ENCODE results near the gene GUSB. TPM values are rescaled to one million over a fixed set of nuclear protein-coding genes. Genes with fewer than 3 reads are reported as not detected.
"Not testable (repeated sequence)": the region's sequence is repeated elsewhere in the genome, so short reads cannot be mapped to it uniquely, and the experiment has no call there.

Gene GUSB
- polyA plus RNA-seq, 1 experiment = 67.8 TPM

DNA sequence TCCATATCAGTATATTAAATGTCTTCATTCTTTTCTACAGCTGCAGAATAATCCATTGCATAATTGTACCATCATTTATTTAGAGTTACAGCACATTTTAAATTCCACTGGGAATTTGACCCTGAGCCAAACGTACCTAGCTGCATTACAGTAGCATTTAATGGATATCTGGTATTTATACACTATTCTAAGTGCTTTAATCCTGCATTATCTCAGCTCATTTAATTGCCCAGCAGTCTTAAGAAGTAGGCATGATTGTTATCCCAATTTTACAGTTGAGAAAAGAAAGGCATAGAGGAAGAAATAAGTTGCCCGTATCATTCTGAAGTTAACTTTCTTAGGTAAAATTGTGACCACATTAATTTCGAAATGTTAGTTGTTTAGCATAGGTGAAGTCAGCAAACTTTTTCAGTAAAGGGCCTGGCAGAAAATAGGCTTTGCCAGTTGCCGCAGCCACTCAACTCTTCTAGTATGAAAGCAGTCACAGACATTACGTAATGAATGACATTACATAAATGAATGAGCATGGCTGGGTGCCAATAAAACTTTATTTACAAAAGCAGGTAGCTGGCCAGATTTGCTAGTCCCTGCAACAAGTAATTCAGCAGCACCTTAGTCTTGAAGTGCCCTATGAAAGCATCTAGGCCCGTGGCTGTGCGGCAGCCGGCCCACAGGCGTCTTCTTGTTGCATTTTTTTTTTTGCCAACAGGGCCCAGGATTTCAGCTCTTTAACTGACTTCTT, 30.0 kb downstream of the GUSB start:
- Histone ChIP-seq H3K36me3 (ENCODE audit: control insufficient read depth, insufficient read depth, low read length) (peaks cover 3% of the 10 kb centered on the region; the same call in 1 of the 2 replicates), H3K27me3 (ENCODE audit: control insufficient read depth, insufficient read depth, low read length) (no peaks in the 10 kb centered on the region), H3K4me3 (ENCODE audit: low read depth, low read length) (no peak overlapping the region)
- DNase-seq (ENCODE audit: low read depth) = no peak
- ChIA-PET CTCF (no interaction called here), POLR2A (no interaction called here)
- TF ChIP-seq, protein P1, sequence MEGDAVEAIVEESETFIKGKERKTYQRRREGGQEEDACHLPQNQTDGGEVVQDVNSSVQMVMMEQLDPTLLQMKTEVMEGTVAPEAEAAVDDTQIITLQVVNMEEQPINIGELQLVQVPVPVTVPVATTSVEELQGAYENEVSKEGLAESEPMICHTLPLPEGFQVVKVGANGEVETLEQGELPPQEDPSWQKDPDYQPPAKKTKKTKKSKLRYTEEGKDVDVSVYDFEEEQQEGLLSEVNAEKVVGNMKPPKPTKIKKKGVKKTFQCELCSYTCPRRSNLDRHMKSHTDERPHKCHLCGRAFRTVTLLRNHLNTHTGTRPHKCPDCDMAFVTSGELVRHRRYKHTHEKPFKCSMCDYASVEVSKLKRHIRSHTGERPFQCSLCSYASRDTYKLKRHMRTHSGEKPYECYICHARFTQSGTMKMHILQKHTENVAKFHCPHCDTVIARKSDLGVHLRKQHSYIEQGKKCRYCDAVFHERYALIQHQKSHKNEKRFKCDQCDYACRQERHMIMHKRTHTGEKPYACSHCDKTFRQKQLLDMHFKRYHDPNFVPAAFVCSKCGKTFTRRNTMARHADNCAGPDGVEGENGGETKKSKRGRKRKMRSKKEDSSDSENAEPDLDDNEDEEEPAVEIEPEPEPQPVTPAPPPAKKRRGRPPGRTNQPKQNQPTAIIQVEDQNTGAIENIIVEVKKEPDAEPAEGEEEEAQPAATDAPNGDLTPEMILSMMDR (IDR thresholded peaks at IDR 0.05; ENCODE audit: insufficient read depth, low read depth, low read length) = no peak

DNA sequence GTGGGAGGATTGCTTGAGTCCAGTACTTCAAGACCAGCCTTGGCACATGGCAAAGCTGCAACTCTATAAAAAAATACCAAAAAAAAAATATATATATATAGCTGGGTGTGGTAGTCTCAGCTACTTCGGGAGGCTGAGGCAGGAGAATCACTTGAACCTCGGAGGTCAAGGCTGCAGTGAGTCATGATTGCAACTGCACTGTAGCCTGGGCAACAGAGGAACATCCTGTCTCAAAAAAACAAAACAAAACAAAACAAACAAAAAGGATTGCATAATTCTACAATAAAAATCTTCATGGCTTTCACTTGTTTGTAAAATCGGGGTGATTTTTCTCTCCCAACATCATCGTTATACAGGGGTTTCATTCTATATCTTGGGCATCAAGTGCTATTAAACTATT, 35.1 kb downstream of the GUSB start:
- no peak overlapping the region for H3K4me3 ChIP-seq (ENCODE audit: low read depth, low read length)
- DNase-seq (ENCODE audit: low read depth) = peak; percentile 16
- ChIA-PET CTCF (interaction anchor here (1.1 kb wide), 1 partner anchor 611 kb away, joined by 3 read pairs; no protein-coding TSS in a partner anchor), POLR2A (no interaction called here)
- no peaks in the 10 kb centered on the region for H3K27me3 ChIP-seq (ENCODE audit: control insufficient read depth, insufficient read depth, low read length)
- no peaks in the 10 kb centered on the region for H3K36me3 ChIP-seq (ENCODE audit: control insufficient read depth, insufficient read depth, low read length)
- TF ChIP-seq, protein P1 (IDR thresholded peaks at IDR 0.05; ENCODE audit: insufficient read depth, low read depth, low read length) = no peak

DNA sequence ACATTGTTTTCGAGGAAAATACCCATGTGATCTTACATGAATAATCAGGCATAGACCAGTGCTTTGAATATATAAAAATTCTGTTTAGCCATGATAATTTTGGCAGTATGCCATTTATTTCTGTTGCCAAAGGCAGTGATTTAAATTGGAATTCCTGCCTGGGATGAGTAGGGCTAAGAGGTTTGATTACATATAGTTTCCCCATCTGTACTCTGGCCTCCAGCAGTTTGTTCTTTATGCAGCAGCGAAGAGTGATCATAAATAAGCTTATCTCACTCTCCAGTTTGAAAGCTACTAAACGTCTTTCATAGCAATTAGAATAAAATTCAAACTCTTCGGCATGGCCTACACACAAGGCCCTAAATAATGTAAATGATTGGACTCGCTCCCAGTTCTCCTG, 36.2 kb downstream of the GUSB start:
- CTCF ChIA-PET; H3K4me3 ChIP-seq (ENCODE audit: low read depth, low read length); H3K27me3 ChIP-seq (ENCODE audit: control insufficient read depth, insufficient read depth, low read length); DNase-seq (ENCODE audit: low read depth); H3K36me3 ChIP-seq (ENCODE audit: control insufficient read depth, insufficient read depth, low read length); POLR2A ChIA-PET: not testable (repeated sequence)

DNA sequence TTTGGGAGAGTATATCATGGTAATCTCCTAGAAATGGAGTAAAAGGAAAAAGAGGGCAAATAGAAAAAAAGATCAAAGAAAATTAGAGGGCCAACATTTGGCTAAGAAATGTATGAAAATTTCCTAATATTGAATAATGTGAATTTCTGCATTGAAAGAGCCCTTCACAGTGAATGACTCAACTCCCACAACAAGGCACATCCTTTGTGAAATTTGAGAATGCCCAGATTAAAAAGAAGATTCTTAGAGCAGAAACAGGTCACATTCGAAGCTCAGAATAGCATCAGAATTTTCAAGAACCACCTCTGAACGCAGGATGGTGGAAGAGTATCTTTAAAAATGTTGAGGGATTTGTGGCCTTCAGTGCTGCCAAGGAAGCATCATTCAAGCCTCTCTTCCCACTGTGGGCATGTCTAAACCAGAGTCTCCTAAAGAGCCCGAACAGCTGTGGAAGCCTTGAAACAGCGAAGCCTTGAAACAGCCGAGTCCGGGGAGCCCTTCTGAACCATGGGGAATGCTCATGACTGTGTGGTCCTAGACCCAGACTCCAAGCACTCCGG, 43.6 kb downstream of the GUSB start:
- DNase-seq (ENCODE audit: low read depth) = no peak
- Histone ChIP-seq H3K27me3 (ENCODE audit: control insufficient read depth, insufficient read depth, low read length) (no peaks in the 10 kb centered on the region), H3K4me3 (ENCODE audit: low read depth, low read length) (no peak overlapping the region), H3K36me3 (ENCODE audit: control insufficient read depth, insufficient read depth, low read length) (0 out of 2 replicates have a peak, but pooled peaks cover 1% of the 10 kb centered on the region)
- POLR2A ChIA-PET = no interaction called here
- CTCF ChIA-PET = no interaction called here
- TF ChIP-seq, protein P1 (IDR thresholded peaks at IDR 0.05; ENCODE audit: insufficient read depth, low read depth, low read length) = no peak

DNA sequence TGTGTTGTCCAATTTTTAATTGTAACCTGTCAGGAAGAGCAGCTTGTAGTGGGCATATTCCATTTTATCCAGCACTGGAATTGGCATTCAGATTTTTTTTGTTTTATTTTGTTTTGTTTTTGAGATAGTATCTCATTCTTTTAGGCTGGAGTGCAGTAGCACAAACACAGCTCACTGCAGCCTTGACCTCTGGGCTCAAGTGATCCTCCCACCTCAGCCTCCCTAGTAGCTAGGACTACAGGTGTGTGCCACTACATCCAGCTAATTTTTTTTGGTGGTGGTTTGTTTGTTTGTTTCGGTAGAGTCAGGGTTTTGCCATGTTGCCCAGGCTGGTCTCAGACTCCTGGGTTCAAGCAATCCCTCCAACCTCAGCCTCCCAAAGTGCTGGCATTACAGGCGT, 44.7 kb downstream of the GUSB start:
- Histone ChIP-seq H3K27me3 (ENCODE audit: control insufficient read depth, insufficient read depth, low read length) (no peaks in the 10 kb centered on the region), H3K4me3 (ENCODE audit: low read depth, low read length) (no peak overlapping the region), H3K36me3 (ENCODE audit: control insufficient read depth, insufficient read depth, low read length) (0 out of 2 replicates have a peak, but pooled peaks cover 1% of the 10 kb centered on the region)
- ChIA-PET POLR2A (no interaction called here), CTCF (no interaction called here)
- TF ChIP-seq, protein P1 (IDR thresholded peaks at IDR 0.05; ENCODE audit: insufficient read depth, low read depth, low read length) = no peak
- no peak for DNase-seq (ENCODE audit: low read depth)
